SJCRH30 (cell line): ENCODE measurements around the gene OXTR. TPM values are rescaled to one million over a fixed set of nuclear protein-coding genes. Genes with fewer than 3 reads are reported as not detected.

Experiments used
- DNase-seq, 2 experiments: peaks; one replicate each; pipeline ENCODE4 v3.0.0-alpha.2; 2015 to 2020
- H3K27ac ChIP-seq: fragments of 250-450 bp; sonication (Bioruptor Pico); 2 replicates; pipeline ENCODE4 v1.5.1; 2020; ENCODE audit warnings: mild to moderate bottlenecking, moderate library complexity
- H3K27me3 ChIP-seq: fragments of 250-450 bp; sonication (Bioruptor Pico); 2 replicates; pipeline ENCODE4 v1.5.1; 2020; ENCODE audit warnings: mild to moderate bottlenecking, moderate library complexity
- H3K36me3 ChIP-seq: fragments of 250-450 bp; sonication (Bioruptor Pico); 2 replicates; pipeline ENCODE4 v1.5.1; 2020; ENCODE audit warnings: mild to moderate bottlenecking, moderate library complexity
- H3K4me1 ChIP-seq: fragments of 250-450 bp; sonication (Bioruptor Pico); 2 replicates; pipeline ENCODE4 v1.5.1; 2020; ENCODE audit warnings: mild to moderate bottlenecking, moderate library complexity
- H3K4me3 ChIP-seq: fragments of 250-450 bp; sonication (Bioruptor Pico); 2 replicates; pipeline ENCODE4 v1.5.1; 2020; ENCODE audit warnings: mild to moderate bottlenecking, moderate library complexity
- H3K9me3 ChIP-seq: fragments of 250-450 bp; sonication (Bioruptor Pico); replicated peaks from 2 replicates; pipeline ENCODE4 v1.5.1; 2020; ENCODE audit warnings: mild to moderate bottlenecking, moderate library complexity
- total RNA-seq: library from RNA; depleted of rRNA; stranded (reverse); fragments of >200 nt; shearing (Covaris generic); gene quantifications from 2 replicates; pipeline ENCODE4 v1.2.3, GENCODE V29; 2014; rRNA removed

Gene OXTR
- 1.1 and 1.7 TPM in 2 replicates for total RNA-seq

DNA sequence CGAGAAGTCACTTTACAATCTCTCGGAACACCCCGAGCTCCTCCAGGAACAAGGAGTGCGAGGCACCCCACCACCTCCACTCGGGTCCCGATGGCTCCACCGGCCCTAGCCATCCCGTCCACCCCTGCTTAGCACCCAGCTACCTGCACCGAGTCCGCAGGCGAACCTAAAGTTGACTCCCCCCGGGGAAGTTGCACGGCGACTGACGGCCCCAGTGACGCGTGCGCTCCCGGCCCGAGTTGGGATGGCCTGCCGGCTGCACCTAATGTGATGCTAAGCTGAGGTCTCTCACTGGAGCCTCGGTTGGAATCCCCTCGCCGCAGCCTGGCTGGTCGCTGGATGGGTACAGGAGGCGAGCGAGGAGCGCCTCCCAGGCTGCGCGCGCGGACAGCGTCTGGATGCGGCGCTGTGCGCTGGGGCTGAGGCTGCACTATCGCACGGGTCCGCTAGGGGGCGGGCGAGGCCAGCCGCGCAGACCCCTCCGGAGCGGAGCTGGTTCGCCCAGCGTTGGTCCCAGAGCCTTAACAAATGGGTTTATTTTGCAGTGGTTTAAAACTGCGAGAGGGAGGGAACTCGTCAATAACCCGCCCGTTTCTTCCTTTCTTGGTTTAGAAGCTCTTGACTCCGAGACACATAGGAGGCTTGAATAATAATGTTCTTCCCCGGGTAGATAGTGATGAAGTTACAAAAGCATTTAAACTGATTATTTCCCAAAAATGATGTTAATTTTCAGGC is at the start of gene OXTR:
TSS of gene OXTR (minus strand) at position 526 of the 735 bp plus-strand sequence. CDS start 1,426 bp downstream, outside the sequence.
- H3K36me3 ChIP-seq = no peaks in the 10 kb centered on the region
- H3K4me1 ChIP-seq = no peaks in the 10 kb centered on the region
- DNase-seq = no peak
- H3K27ac ChIP-seq = no peak within 1 kb of the TSS
- no peak within 1 kb of the TSS for H3K4me3 ChIP-seq
- 0 out of 2 replicates have a peak, but pooled peaks cover 3% of the 10 kb centered on the region for H3K9me3 ChIP-seq
- H3K27me3 ChIP-seq = no peaks in the 10 kb centered on the region

DNA sequence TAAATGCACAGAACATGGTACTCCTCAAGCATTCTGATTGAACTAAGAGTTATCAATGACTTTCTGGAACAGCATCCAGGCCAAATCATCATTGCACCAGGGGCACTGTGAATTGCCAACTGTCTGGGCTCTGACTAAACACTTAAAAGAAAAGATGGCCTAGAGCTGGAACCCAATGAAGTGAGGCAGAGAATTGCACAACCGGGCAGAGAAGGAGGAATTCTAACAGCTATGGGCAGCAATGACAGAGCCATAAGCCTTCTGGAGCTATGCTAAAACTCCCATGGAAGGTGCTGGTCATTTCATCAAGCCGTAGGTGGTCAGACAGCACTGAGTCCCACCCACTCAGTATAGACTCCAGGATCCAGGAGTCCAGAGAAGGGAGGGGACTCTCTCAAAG is 48.1 kb upstream of the OXTR start:
- H3K4me1 ChIP-seq = no peaks in the 10 kb centered on the region
- H3K27ac ChIP-seq = no peak overlapping the region
- peaks cover 4% of the 10 kb centered on the region; the same call in 1 of the 2 replicates for H3K36me3 ChIP-seq
- no peak for DNase-seq
- no peaks in the 10 kb centered on the region for H3K27me3 ChIP-seq
- H3K4me3 ChIP-seq = no peak overlapping the region
- H3K9me3 ChIP-seq = peaks cover 15% of the 10 kb centered on the region; the same call in 1 of the 2 replicates

- H3K36me3 ChIP-seq = peaks cover 4% of the 10 kb centered on the region; the same call in 1 of the 2 replicates
- H3K9me3 ChIP-seq = peaks cover 15% of the 10 kb centered on the region; the same call in 1 of the 2 replicates
- DNase-seq = no peak
These were observed 46.7 kb upstream of the OXTR start for GRCh38 chr3:8816106-8816505.

GRCh38 chr3:8813411-8813810 is 44.0 kb upstream of the OXTR start:
- DNase-seq = no peak
- no peak overlapping the region for H3K4me3 ChIP-seq
- peaks cover 4% of the 10 kb centered on the region; the same call in 1 of the 2 replicates for H3K4me1 ChIP-seq
- H3K27ac ChIP-seq = no peak overlapping the region
- no peaks in the 10 kb centered on the region for H3K27me3 ChIP-seq
- no peaks in the 10 kb centered on the region for H3K36me3 ChIP-seq
- peaks cover under 1% of the 10 kb centered on the region; the same call in 1 of the 2 replicates for H3K9me3 ChIP-seq

More at GRCh38 chr3:8816106-8816505, 46.7 kb upstream of the OXTR start:
- H3K27me3 ChIP-seq = no peaks in the 10 kb centered on the region
- no peak overlapping the region for H3K4me3 ChIP-seq
- H3K4me1 ChIP-seq = no peaks in the 10 kb centered on the region
- H3K27ac ChIP-seq = no peak overlapping the region

DNA sequence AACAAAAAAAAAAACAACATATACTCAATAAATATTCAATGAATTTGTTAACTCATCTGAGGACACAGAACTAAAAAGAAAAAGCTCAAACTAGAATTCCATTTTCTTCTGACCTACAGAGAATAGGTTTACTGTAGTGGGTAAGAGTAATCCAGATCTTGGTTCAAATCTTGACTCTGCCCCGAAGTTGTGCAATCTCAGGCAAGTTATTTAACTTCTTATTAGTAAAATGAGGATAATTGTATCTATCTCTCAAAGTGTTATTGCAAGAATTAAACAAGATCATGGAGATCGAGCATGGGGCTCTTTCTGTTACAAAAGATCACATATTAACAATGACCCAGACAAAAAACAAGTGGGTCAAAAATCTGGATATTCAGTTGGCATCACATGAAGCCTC is 41.1 kb upstream of the OXTR start:
- Histone ChIP-seq H3K9me3 (no peaks in the 10 kb centered on the region), H3K27me3 (no peaks in the 10 kb centered on the region), H3K27ac (no peak overlapping the region), H3K4me3 (no peak overlapping the region), H3K36me3 (no peaks in the 10 kb centered on the region), H3K4me1 (peaks cover 4% of the 10 kb centered on the region; the same call in 1 of the 2 replicates)
- no peak for DNase-seq

GRCh38 chr3:8805774-8806173 is 36.4 kb upstream of the OXTR start:
- Histone ChIP-seq H3K4me1 (peaks cover 4% of the 10 kb centered on the region; the same call in 1 of the 2 replicates), H3K4me3 (no peak overlapping the region), H3K9me3 (no peaks in the 10 kb centered on the region), H3K27ac (no peak overlapping the region), H3K27me3 (no peaks in the 10 kb centered on the region), H3K36me3 (no peaks in the 10 kb centered on the region)
- DNase-seq = no peak

DNA sequence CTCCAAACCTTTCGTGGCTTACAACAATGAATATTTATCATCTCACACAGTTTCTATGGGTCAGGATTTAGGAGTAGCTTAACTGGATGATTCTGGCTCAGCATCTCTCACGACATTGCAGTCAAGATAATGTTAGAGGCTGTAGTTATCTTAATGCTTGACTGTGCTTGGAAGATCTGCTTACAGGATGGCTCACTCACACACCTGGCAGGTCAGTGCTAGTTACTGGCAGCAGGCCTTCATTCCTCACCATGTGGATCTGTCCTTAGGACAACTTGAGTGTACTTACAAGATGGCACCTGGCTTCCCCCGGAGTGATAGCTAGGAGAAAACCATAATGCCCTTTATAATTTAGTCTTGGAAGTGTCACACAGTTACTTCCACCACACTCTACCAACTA is 32.8 kb upstream of the OXTR start:
- H3K4me3 ChIP-seq = no peak overlapping the region
- no peak for DNase-seq
- no peaks in the 10 kb centered on the region for H3K36me3 ChIP-seq

DNA sequence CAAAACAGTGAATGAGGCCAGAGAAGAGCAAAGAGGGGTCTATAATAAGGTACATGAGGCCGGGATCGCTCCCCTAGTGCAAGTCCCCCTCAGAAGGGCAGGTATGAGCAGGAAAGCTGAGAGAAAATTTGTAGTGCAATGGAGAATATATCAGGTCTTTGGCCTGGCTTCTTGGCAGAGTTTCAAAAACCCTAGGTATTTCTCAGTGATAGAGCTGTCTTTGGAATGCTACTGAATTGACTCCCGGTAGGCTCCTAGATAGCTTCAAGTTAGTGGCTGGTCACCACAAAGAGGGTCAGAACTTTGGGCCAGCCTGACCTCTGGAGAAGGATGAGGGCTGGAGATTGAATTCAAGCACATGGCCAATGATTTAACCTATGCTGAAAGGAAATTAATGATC is 30.6 kb upstream of the OXTR start:
- H3K4me1 ChIP-seq = no peaks in the 10 kb centered on the region
- 0 out of 2 replicates have a peak, but pooled peaks cover 6% of the 10 kb centered on the region for H3K9me3 ChIP-seq
- H3K4me3 ChIP-seq = no peak overlapping the region
- DNase-seq = no peak
- no peaks in the 10 kb centered on the region for H3K27me3 ChIP-seq
- H3K27ac ChIP-seq = no peak overlapping the region
- H3K36me3 ChIP-seq = no peaks in the 10 kb centered on the region

More for the DNA sequence above, 32.8 kb upstream of the OXTR start:
- Histone ChIP-seq H3K27me3 (no peaks in the 10 kb centered on the region), H3K9me3 (0 out of 2 replicates have a peak, but pooled peaks cover 5% of the 10 kb centered on the region), H3K4me1 (no peaks in the 10 kb centered on the region), H3K27ac (no peak overlapping the region)

GRCh38 chr3:8794247-8794646 is 24.8 kb upstream of the OXTR start:
- Histone ChIP-seq H3K27me3 (no peaks in the 10 kb centered on the region), H3K36me3 (no peaks in the 10 kb centered on the region), H3K4me3 (no peak overlapping the region), H3K27ac (no peak overlapping the region), H3K9me3 (peaks cover 7% of the 10 kb centered on the region; the same call in 1 of the 2 replicates), H3K4me1 (no peaks in the 10 kb centered on the region)
- DNase-seq = no peak

DNA sequence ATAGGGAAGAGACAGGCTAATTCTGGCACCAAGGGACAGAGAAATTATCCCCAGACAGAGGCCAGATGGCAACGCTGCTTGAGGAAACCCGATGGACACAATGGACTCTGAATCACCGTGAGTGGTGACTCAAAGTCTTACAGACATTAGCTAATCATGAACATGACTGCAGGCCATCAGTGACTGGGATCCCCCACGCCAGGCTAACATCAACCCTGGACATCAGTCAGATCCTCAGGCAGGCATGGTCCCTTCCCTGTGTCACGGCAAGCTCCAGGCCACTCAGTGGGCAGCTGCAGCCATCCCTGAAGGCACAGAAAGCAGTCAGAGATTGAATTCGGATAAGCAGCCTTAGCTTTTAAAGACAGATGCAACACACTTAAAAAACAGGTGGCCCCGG is 23.8 kb upstream of the OXTR start:
- Histone ChIP-seq H3K27ac (no peak overlapping the region), H3K4me3 (no peak overlapping the region), H3K9me3 (peaks cover 8% of the 10 kb centered on the region; the same call in 1 of the 2 replicates), H3K27me3 (no peaks in the 10 kb centered on the region), H3K4me1 (no peaks in the 10 kb centered on the region), H3K36me3 (no peaks in the 10 kb centered on the region)
- DNase-seq = no peak

DNA sequence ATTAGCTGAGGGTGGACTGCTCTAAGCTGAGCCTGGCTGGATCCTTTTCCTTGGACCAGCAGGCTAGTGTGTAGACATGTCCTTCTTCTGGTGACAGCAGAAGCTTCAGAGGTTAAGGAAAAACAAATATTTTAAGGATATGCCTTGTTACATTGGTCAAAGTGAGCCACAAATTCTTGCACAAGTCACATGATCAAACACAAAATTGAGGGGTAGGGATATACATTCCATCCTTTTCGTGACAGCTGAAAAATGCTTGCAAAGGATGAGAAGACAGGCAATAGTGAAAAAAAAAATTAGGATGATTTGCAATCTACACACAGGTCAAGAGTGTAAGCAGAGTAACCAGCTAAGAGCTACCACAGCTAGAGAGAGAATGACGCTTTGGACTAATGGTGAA is 21.1 kb upstream of the OXTR start:
- no peaks in the 10 kb centered on the region for H3K27me3 ChIP-seq
- H3K4me1 ChIP-seq = no peaks in the 10 kb centered on the region
- no peak for DNase-seq
- peaks cover 6% of the 10 kb centered on the region; the same call in 1 of the 2 replicates for H3K9me3 ChIP-seq
- no peak overlapping the region for H3K27ac ChIP-seq
- H3K36me3 ChIP-seq = peaks cover 3% of the 10 kb centered on the region; the same call in 1 of the 2 replicates
- no peak overlapping the region for H3K4me3 ChIP-seq

DNA sequence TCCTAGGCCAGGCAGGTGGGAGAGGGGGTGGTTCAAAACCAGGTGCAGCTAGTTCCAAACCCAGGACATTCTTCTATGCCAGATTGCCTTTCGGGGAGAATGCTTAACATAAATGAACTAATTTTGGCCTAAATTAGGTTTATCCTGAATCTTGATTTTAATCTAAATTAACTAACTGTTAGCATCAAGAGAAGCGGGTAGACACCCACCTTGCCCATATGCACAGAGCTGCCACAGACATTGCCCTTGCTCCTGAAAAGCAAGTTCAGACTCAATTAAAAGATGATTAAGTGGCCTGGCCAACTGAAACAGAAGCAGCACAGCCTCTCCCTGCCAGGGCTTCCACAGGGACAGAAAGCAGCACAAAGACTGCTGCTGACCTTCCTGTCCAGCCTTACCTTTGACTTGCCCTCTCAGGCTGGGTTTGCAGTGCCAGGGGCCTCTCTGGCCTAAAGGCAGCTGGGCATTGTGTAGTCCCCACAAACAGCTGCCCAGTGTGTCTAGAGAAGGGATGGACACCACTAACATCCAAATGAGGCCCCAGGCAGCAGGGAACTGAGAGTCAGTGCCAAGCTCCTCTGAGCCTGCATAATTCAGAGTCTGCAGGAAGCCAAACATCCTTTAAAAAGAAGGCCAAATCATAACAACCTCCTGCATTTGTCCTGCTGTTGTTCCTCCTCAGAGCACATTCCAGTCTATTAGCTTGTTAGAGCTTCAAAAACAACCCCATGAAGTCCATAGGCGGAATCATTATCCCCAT is 15.4 kb upstream of the OXTR start:
- no peak overlapping the region for H3K27ac ChIP-seq
- peaks cover 3% of the 10 kb centered on the region; the same call in 1 of the 2 replicates for H3K36me3 ChIP-seq
- no peak for DNase-seq
- no peaks in the 10 kb centered on the region for H3K4me1 ChIP-seq
- H3K9me3 ChIP-seq = peaks cover 6% of the 10 kb centered on the region; the same call in 1 of the 2 replicates
- no peak overlapping the region for H3K4me3 ChIP-seq
- no peaks in the 10 kb centered on the region for H3K27me3 ChIP-seq

GRCh38 chr3:8780279-8780678 is 10.9 kb upstream of the OXTR start:
- Histone ChIP-seq H3K4me3 (no peak overlapping the region), H3K36me3 (no peaks in the 10 kb centered on the region), H3K9me3 (no peaks in the 10 kb centered on the region), H3K27me3 (no peaks in the 10 kb centered on the region), H3K27ac (no peak overlapping the region), H3K4me1 (no peaks in the 10 kb centered on the region)
- no peak for DNase-seq

- Histone ChIP-seq H3K36me3 (no peaks in the 10 kb centered on the region), H3K4me1 (no peaks in the 10 kb centered on the region), H3K4me3 (no peak overlapping the region), H3K27me3 (no peaks in the 10 kb centered on the region), H3K27ac (no peak overlapping the region), H3K9me3 (no peaks in the 10 kb centered on the region)
- no peak for DNase-seq
These were observed 9.1 kb upstream of the OXTR start for GRCh38 chr3:8778475-8778874.

GRCh38 chr3:8777978-8778267 is 8.5 kb upstream of the OXTR start:
- DNase-seq = no peak

More at GRCh38 chr3:8777978-8778267, 8.5 kb upstream of the OXTR start:
- no peak overlapping the region for H3K4me3 ChIP-seq
- no peaks in the 10 kb centered on the region for H3K4me1 ChIP-seq
- H3K36me3 ChIP-seq = no peaks in the 10 kb centered on the region
- no peaks in the 10 kb centered on the region for H3K27me3 ChIP-seq
- no peak overlapping the region for H3K27ac ChIP-seq
- H3K9me3 ChIP-seq = no peaks in the 10 kb centered on the region
